ENCODE measurements around the gene CACNB2.

The CACNB2 gene

DNA sequence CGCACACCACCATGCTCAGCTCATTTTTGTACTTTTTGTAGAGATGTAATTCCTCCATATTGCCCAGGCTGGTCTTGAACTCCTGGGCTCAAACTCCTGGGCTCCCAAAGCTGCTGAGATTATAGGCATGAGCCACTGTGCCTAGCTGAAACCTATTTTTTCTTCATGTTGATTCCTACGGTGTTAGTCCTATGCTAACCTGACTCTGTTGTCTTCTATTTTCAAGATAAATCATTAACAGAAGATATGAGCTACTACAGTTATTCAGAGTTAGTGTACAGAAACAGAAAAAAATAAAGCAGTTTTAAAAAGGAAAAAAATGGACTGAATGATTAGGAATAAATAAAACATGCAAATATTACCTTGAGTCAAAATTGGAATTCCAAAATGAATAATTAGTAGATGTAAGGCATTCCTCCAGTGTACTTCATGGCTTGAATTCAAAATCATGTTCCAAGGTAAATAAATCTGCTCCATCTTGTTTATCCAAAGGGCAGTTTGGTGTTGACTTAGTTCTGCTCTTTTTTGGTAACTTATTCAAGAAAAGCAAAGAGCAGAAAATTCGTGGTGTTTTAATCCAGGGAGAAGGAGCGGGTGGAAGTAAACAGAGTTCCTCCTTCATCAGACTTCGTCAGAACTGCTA lies 185.8 kb downstream of the CACNB2 start:
- Histone ChIP-seq H3K4me3 (replicated peaks; ENCODE audit: insufficient read depth, low read length) (no peak overlapping the region), H3K27ac (replicated peaks) (no peak overlapping the region), H3K27me3 (ENCODE audit: insufficient read depth, poor library complexity, severe bottlenecking) (no peaks in the 10 kb centered on the region)
- TF ChIP-seq POLR2AphosphoS5 (IDR thresholded peaks at IDR 0.05; ENCODE audit: low read depth): no peak
- TF ChIP-seq, protein P1, sequence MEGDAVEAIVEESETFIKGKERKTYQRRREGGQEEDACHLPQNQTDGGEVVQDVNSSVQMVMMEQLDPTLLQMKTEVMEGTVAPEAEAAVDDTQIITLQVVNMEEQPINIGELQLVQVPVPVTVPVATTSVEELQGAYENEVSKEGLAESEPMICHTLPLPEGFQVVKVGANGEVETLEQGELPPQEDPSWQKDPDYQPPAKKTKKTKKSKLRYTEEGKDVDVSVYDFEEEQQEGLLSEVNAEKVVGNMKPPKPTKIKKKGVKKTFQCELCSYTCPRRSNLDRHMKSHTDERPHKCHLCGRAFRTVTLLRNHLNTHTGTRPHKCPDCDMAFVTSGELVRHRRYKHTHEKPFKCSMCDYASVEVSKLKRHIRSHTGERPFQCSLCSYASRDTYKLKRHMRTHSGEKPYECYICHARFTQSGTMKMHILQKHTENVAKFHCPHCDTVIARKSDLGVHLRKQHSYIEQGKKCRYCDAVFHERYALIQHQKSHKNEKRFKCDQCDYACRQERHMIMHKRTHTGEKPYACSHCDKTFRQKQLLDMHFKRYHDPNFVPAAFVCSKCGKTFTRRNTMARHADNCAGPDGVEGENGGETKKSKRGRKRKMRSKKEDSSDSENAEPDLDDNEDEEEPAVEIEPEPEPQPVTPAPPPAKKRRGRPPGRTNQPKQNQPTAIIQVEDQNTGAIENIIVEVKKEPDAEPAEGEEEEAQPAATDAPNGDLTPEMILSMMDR (IDR thresholded peaks at IDR 0.05; ENCODE audit: insufficient read depth, low read length): no peak
- no peak for TF ChIP-seq GABPA (IDR thresholded peaks at IDR 0.05; ENCODE audit: low read depth)
- TF ChIP-seq, protein P2, sequence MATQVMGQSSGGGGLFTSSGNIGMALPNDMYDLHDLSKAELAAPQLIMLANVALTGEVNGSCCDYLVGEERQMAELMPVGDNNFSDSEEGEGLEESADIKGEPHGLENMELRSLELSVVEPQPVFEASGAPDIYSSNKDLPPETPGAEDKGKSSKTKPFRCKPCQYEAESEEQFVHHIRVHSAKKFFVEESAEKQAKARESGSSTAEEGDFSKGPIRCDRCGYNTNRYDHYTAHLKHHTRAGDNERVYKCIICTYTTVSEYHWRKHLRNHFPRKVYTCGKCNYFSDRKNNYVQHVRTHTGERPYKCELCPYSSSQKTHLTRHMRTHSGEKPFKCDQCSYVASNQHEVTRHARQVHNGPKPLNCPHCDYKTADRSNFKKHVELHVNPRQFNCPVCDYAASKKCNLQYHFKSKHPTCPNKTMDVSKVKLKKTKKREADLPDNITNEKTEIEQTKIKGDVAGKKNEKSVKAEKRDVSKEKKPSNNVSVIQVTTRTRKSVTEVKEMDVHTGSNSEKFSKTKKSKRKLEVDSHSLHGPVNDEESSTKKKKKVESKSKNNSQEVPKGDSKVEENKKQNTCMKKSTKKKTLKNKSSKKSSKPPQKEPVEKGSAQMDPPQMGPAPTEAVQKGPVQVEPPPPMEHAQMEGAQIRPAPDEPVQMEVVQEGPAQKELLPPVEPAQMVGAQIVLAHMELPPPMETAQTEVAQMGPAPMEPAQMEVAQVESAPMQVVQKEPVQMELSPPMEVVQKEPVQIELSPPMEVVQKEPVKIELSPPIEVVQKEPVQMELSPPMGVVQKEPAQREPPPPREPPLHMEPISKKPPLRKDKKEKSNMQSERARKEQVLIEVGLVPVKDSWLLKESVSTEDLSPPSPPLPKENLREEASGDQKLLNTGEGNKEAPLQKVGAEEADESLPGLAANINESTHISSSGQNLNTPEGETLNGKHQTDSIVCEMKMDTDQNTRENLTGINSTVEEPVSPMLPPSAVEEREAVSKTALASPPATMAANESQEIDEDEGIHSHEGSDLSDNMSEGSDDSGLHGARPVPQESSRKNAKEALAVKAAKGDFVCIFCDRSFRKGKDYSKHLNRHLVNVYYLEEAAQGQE (IDR thresholded peaks at IDR 0.05; ENCODE audit: insufficient replicate concordance, low read depth): no peak
- TF ChIP-seq SPI1 (IDR thresholded peaks at IDR 0.05; ENCODE audit: borderline replicate concordance, low read depth): no peak
- DNase-seq (ENCODE audit: low read depth in 1 of 2, low spot score in 1 of 2): no peak

DNA sequence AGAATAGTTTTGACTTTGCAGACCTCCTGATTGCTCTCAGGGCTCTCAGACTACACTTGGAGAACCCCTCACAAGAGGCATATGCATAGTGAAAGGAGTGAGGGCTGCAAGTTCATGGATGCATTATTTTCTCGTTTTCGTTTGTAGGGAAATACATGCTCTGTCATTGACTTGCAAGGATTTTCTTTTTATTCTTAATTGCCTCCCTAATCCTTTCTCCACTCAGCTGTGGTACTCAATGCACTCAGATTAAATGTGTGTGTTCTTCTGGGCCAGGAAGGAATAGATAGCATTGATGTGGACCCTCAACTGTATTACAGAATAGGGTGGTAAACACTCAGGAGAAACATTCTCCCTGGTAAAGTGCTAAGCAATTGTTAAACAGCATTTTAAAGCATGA lies 188.7 kb downstream of the CACNB2 start:
- no peak for DNase-seq (ENCODE audit: low read depth in 1 of 2, low spot score in 1 of 2)
- Histone ChIP-seq H3K27ac (replicated peaks) (no peak overlapping the region), H3K27me3 (ENCODE audit: insufficient read depth, poor library complexity, severe bottlenecking) (no peaks in the 10 kb centered on the region), H3K4me3 (replicated peaks; ENCODE audit: insufficient read depth, low read length) (no peak overlapping the region)
- TF ChIP-seq GABPA (IDR thresholded peaks at IDR 0.05; ENCODE audit: low read depth) (no peak), SPI1 (IDR thresholded peaks at IDR 0.05; ENCODE audit: borderline replicate concordance, low read depth) (no peak), POLR2AphosphoS5 (IDR thresholded peaks at IDR 0.05; ENCODE audit: low read depth) (no peak)
- TF ChIP-seq, protein P2 (IDR thresholded peaks at IDR 0.05; ENCODE audit: insufficient replicate concordance, low read depth): no peak
- TF ChIP-seq, protein P1 (IDR thresholded peaks at IDR 0.05; ENCODE audit: insufficient read depth, low read length): no peak

DNA sequence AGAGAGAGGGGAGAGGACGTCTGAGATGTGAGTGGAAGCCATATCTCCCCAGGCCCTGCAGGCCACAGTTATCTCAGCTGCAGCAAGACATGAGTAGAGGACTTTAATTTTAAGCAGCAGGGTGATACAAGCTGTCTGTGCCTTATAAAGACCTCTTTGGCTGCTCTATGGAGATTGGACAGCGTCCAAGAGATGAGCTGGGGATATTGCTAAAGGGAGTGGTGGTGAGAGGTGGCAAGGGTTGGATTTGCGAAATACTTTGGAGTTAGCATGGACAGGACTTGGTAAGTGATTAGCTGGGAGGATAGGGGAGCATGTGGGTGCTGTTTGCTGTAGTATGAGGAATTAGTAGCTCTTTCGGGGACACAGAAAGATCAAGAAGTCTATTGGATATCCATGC lies 191.8 kb downstream of the CACNB2 start:
- DNase-seq (ENCODE audit: low read depth in 1 of 2, low spot score in 1 of 2): no peak
- Histone ChIP-seq H3K4me3 (replicated peaks; ENCODE audit: insufficient read depth, low read length) (no peak overlapping the region), H3K27me3 (ENCODE audit: insufficient read depth, poor library complexity, severe bottlenecking) (no peaks in the 10 kb centered on the region), H3K27ac (replicated peaks) (no peak overlapping the region)
- no peak for TF ChIP-seq SPI1 (IDR thresholded peaks at IDR 0.05; ENCODE audit: borderline replicate concordance, low read depth)
- TF ChIP-seq, protein P2 (IDR thresholded peaks at IDR 0.05; ENCODE audit: insufficient replicate concordance, low read depth): no peak
- TF ChIP-seq, protein P1 (IDR thresholded peaks at IDR 0.05; ENCODE audit: insufficient read depth, low read length): no peak
- TF ChIP-seq GABPA (IDR thresholded peaks at IDR 0.05; ENCODE audit: low read depth): no peak
- no peak for TF ChIP-seq POLR2AphosphoS5 (IDR thresholded peaks at IDR 0.05; ENCODE audit: low read depth)

All from HL-60 (cell line).